HG03103 (cell line): Measurements from ENCODE around the gene GRB7.
"Not testable (repeated sequence)": the region's sequence is repeated elsewhere in the genome, so short reads cannot be mapped to it uniquely, and the experiment has no call there.

Experiments used
- ATAC-seq: cut with Tn5 transposase; IDR thresholded peaks from one replicate; pipeline ENCODE4 v1.9.1; 2021; ENCODE audit warnings: low read depth; ENCODE audit not compliant: unreplicated experiment

The GRB7 gene

GRCh38 chr17:39709319-39709997 lies 28.3 kb upstream of the GRB7 start:
- ATAC-seq, result no peak

- no peak for ATAC-seq
Observed at GRCh38 chr17:39709998-39710964, 27.5 kb upstream of the GRB7 start.

- ATAC-seq, result not testable (repeated sequence)
Observed at GRCh38 chr17:39711071-39711470, 26.7 kb upstream of the GRB7 start.

GRCh38 chr17:39711851-39712250 lies 25.9 kb upstream of the GRB7 start:
- ATAC-seq, result no peak

- no peak for ATAC-seq
Observed at GRCh38 chr17:39714234-39714633, 23.5 kb upstream of the GRB7 start.

GRCh38 chr17:39715375-39716072 lies 22.2 kb upstream of the GRB7 start:
- ATAC-seq, result no peak

GRCh38 chr17:39716073-39716818 lies 21.5 kb upstream of the GRB7 start:
- ATAC-seq, result no peak

GRCh38 chr17:39716879-39717536 lies 20.7 kb upstream of the GRB7 start:
- no peak for ATAC-seq

GRCh38 chr17:39717660-39718059 lies 20.1 kb upstream of the GRB7 start:
- no peak for ATAC-seq

GRCh38 chr17:39719563-39720355 lies 18.0 kb upstream of the GRB7 start:
- no peak for ATAC-seq

- no peak for ATAC-seq
Observed at GRCh38 chr17:39722104-39722503, 15.6 kb upstream of the GRB7 start.

GRCh38 chr17:39722965-39723848 lies 14.5 kb upstream of the GRB7 start:
- no peak for ATAC-seq

GRCh38 chr17:39724731-39725130 lies 13.0 kb upstream of the GRB7 start:
- no peak for ATAC-seq

GRCh38 chr17:39725923-39726322 lies 11.8 kb upstream of the GRB7 start:
- not testable (repeated sequence) for ATAC-seq

GRCh38 chr17:39726617-39727016 lies 11.1 kb upstream of the GRB7 start:
- ATAC-seq, result no peak

GRCh38 chr17:39727556-39727955 lies 10.2 kb upstream of the GRB7 start:
- no peak for ATAC-seq

- ATAC-seq, result no peak
Observed at GRCh38 chr17:39729280-39729851, 8.4 kb upstream of the GRB7 start.
